Stimulated activated CD8-positive, alpha-beta memory T cell treated with anti-CD3 and anti-CD28 coated beads, Interleukin-7, amount 100 ng/mL, for 48 hours (primary cell): ENCODE measurements around the gene CYBC1.
"Not testable (repeated sequence)": the region's sequence is repeated elsewhere in the genome, so short reads cannot be mapped to it uniquely, and the experiment has no call there.

Experiments
- DNase-seq, 2 donors: peaks; one replicate each; pipeline ENCODE4 v3.0.0-alpha.2; 2020; ENCODE audit warnings: low read depth in 1 of 2; ENCODE audit errors: extremely low read depth in 1 of 2

The CYBC1 gene

GRCh38 chr17:82435601-82436583, 14.7 kb downstream of the CYBC1 start:
- no peak for DNase-seq

GRCh38 chr17:82435103-82435502, 15.4 kb downstream of the CYBC1 start:
- DNase-seq = no peak

- DNase-seq = no peak
Measured at GRCh38 chr17:82434216-82434565, 16.4 kb downstream of the CYBC1 start.

GRCh38 chr17:82433560-82434215, 16.9 kb downstream of the CYBC1 start:
- no peak for DNase-seq

GRCh38 chr17:82432017-82432416, 18.5 kb downstream of the CYBC1 start:
- DNase-seq = no peak

- no peak for DNase-seq
Measured at GRCh38 chr17:82429824-82430223, 20.7 kb downstream of the CYBC1 start.

- no peak for DNase-seq
Measured at GRCh38 chr17:82428546-82428945, 22.0 kb downstream of the CYBC1 start.

GRCh38 chr17:82424863-82425159, 25.7 kb downstream of the CYBC1 start:
- no peak for DNase-seq

GRCh38 chr17:82424001-82424862, 26.3 kb downstream of the CYBC1 start:
- DNase-seq = no peak

- DNase-seq = no peak
Measured at GRCh38 chr17:82419540-82419939, 31.0 kb downstream of the CYBC1 start.

- DNase-seq = peak; percentile 64 to 69
Measured at GRCh38 chr17:82418001-82418986, 32.3 kb downstream of the CYBC1 start, which contains the start of the genes HEXD and OGFOD3. TSS of gene HEXD (plus strand) at chr17:82418347. CDS start at chr17:82419800, 1,453 bp downstream. TSS of gene OGFOD3 (minus strand) at chr17:82418586. CDS start at chr17:82418485, 101 bp downstream.

- no peak for DNase-seq
Measured at GRCh38 chr17:82416771-82417170, 33.8 kb downstream of the CYBC1 start.

GRCh38 chr17:82416264-82416663, 34.3 kb downstream of the CYBC1 start:
- DNase-seq = no peak

GRCh38 chr17:82415786-82416185, 34.8 kb downstream of the CYBC1 start:
- no peak for DNase-seq

- no peak for DNase-seq
Measured at GRCh38 chr17:82415336-82415735, 35.2 kb downstream of the CYBC1 start.

GRCh38 chr17:82414548-82415281, 35.8 kb downstream of the CYBC1 start:
- DNase-seq = peak; percentile 29 to 45

GRCh38 chr17:82412535-82413520, 37.7 kb downstream of the CYBC1 start:
- no peak for DNase-seq

- not testable (repeated sequence) for DNase-seq
Measured at GRCh38 chr17:82412081-82412480, 38.5 kb downstream of the CYBC1 start.
